Left hindlimb (tissue), 1 donor: ENCODE data around the gene GLG1.
"Not testable (repeated sequence)": the region's sequence is repeated elsewhere in the genome, so short reads cannot be mapped to it uniquely, and the experiment has no call there.

Source experiments
- DNase-seq: peaks from one replicate; pipeline ENCODE4 v3.0.0-alpha.2; 2018

The GLG1 gene

DNA sequence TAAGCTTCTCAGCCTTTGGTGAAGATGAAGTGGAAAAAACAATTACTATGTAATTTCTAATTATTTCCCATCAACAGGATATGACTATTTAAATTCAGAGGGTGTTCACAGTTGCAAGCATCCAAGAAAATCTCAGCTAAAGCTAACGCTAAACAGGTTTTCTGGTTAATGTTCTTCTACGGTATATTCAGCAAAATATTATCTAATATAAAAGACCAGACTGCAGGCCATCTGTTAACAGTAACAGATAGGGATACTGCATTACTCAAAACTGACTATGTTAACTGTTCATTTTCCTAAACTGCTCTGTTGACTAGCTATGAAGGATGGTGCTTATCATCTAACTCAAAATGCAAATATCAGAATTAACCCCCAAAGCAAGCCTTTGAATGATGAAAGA lies 32.8 kb downstream of the GLG1 start:
- DNase-seq = no peak

DNA sequence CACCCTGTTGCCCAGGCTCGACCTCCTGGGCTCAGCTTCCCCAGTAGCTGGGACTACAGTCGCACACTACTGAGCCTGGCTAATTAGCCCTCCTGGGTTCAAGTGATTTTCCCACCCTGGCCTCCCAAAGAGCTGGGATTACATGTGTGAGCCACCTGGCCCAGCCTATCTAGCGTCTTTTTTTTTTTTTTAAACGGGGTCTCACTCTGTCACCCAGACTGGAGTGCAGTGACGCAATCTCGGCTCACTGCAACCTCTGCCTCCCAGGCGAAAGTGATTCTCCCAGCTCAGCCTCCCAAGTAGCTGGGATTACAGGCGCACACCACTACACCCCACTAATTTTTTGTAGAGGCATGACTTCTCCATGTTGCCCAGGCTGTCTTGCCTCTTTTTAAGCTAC lies 33.3 kb downstream of the GLG1 start:
- DNase-seq = no peak

DNA sequence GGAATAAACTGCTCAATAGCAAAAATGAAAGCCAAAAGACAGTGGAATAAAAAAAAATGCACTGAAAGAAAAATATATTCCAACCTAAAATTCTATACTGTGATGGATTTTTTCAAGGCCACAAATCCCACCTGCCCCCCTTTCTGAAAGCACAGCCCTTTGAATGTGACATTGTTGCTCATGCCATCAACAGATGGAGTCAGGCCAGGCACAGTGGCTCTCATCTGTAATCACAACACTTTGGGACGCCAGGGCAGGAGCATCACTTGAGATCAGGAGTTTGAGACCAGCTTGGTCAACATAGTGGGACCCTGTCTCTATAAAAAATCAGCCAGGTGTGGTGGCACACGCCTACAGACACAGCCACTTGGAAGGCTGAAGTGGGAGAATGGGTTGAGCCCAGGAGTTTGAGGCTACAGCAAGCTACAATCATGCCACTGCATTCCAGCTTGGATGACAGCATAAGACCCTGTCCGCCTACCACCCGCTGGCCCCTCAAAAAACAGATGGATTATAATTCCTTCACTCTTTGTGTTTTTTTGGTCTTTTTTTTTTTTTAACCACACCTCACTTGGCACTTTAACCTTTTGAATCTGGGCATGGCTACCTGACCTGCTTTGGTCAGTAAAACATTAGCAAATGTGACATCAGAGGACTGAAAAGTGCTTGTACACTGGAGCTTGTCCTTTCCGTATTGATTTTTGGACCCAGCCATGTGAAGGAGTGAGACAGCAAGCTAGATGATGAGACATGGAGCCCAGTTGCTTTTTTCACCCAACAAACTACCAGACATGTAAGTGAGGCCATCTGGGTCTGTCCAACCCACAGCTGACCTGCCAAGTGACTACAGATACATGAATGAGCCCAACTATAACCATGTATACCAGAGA lies 36.3 kb downstream of the GLG1 start:
- no peak for DNase-seq

DNA sequence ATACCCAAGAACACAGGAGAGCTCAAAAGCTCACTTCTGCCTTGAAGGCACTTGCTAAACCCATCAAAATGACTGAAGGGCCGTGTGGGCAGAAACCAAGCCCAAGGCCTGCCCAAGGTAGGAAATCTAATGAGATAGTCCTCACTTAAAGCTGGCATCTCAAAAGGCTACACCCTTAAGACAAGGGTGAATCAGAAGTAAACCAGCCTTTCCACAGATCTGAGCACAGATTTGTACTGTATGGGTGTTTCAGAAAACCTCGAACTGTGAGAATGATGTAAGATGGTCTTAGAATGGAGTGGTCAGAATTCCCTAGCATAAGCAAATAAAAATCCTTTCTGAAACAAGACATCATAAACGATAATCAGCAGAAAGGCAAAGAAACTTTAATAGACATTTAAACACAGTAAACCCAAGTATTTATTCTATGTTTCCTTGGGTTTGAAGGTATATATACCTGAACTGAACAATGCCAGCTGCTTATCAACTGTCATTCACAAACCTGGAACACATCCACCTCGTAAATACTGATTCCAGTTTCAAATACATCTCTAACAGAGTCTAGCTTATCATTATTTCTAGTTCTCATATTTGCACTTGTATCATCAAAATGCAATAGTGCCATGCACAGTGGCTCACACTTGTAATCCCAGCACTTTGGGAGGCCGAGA lies 37.8 kb downstream of the GLG1 start:
- DNase-seq = no peak

DNA sequence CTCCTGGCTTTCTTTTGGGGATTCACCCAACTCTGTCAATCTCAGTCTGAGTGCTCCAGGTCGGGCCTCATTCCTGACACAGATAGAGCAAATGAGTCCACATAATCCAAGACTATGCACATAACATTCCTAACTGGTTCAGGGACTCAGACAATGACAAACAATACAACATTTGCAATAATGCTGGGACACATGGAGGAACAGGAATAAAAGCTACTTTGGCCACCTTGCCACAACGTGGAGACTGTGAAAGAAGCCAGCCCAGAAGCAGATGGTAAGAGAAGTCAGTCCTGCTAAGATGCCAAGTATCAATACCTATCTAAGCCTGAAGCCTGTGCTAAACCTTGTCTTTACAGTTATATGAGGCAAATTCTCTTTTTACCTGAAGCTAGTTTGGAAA lies 39.0 kb downstream of the GLG1 start:
- DNase-seq = no peak

DNA sequence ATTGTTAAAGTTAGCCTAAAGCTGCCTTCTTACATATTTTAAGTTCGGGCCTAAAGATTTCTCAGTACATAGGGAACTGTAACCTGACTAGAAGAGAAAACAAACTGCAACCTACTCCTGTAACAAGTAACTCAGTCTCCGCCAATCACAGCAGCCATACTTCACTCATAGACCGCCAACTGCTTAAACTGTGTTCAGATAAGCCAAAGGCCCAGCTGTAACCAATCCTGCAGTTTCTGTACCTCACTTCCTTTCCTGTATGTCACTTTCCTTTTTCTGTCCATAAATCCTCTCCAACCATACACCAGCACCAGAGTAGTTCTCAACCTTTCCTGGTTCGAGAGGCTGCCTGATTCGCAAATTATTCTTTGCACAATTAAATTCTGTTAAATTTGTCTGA lies 41.5 kb downstream of the GLG1 start:
- DNase-seq = no peak

DNA sequence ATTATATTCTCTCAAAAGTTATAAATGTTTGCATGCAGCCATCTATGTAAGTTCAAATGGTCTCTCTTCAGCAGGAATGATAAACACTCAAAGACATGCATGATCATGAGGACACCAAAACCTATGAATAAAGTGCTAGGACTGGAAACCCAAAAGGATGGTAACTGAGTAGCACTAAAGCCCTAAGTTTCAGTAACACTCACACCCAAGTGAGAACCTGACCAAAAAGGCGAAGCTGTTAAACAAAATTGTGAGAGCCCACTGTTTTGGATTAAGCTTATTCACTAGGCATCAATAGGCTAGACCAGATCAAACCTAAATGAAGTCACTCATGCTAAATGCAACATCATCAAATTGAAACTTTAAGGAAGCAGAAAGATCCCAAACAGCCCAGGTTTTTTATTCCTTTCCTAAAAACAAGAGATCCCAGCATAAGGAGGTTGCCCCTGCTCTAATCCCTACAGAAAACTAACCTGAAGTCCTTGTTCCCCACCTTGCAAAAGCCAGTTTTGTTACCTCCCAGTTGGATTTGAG lies 42.4 kb downstream of the GLG1 start:
- DNase-seq = no peak

DNA sequence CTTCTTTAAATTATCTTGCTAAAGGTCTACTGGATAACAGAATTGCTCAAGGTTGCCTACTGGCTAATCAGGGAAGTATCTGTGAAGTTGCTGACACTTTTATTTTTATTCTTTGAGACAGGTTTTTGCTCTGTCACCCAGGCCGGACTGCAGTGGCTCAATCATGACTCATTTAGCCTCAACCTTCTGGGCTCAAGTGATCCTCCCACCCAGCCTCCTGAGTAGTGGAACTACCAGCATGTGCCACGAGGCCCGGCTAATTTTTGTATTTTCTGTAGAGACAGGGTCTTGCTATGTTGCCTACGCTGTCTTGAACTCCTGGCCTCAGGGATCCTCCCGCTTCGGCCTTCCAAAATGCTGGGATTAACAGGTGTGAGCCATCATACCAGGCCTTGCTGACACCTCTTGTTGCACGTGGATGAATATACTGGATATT lies 43.1 kb downstream of the GLG1 start:
- no peak for DNase-seq

DNA sequence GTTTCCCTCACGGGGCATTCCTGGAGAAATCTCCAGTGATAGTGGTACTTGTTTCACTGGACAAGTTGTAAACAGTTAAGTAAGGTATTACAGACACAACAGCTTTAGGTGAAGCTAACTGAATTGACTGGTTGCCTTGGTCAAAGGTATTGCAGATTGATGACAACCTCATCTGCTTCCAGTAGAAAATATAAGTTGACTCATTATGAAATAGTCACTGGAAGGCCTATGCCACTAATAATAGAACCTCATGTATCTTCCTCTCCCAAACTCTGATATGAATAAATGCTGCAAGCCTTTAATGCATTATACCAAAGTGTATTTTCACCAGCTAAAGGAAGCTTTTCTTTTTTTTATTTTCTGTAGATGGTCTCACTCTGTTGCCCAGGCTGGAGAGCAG lies 44.8 kb downstream of the GLG1 start:
- DNase-seq = no peak

DNA sequence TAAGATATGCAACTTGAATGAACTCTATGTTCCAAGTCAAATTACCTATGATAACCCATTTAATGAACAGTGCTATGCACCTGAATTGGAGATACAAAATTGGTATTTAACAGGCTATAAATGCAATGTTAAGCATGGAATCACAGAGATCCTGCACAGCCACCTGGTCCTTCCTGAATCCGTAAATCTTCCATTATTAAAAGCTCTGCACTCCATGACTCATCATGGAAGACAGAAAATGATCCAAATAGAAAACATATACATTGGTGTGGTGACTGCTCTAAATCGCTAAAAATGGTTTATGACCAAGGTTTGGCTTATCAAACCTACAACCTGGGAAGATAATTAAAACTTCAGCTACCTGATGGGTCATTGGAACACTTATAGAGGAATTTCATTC lies 45.3 kb downstream of the GLG1 start:
- DNase-seq = no peak

DNA sequence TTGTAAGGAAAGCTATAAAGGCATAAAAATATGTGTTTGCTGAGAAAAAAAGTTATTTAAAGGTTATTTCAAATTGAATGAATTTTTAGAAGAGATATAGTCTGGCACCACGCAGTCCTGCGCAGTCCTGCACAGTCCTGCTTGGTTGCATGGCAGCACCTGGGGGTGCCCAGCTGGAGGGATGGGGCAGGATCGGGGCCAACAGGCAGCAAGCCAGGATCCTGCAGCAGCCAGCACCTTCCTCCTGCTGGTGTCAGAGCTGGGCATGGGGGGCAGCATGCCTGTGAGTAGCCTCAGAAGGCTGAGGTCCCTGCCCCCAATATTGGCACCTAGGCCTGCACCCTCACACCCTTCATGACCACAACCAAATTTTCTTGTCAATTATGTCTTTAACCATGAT lies 46.0 kb downstream of the GLG1 start:
- no peak for DNase-seq

DNA sequence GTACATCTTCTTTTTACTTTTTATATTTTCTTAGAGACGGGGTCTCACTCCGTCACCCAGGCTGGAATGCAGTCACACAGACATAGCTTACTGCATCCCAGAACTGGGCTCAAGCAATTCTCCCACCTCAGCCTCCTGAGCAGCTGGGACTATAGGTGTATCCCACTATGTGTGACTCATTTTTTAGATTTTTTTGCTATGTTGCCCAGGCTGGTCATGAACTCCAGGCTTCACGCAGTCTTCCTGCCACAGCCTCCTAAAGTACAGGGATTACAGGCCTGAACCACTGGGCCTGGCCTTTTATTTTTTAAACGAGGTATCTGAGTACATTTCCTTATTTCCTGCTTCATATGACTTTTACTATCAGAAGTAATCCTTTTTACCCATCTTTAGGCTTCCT lies 48.0 kb downstream of the GLG1 start:
- DNase-seq = no peak

DNA sequence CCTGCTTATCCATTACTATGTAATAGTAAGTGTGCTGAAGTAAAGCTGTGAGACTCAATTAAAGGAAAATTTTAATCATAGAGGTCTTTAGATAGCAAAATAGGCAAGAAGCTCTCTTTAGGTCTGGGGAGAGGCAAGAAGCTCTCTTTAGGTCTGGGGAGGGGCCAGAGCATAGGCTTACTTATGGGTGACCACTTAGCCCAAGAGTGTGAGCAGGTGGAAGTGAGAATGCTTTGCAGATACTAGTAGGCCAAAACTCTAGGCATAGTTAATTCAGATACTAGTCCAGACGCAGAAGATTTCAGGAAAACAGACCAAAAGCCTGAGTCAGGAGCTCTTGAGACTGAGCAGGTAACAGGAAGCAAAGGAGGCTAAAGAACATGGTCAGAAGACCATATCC lies 49.6 kb downstream of the GLG1 start:
- DNase-seq = no peak

DNA sequence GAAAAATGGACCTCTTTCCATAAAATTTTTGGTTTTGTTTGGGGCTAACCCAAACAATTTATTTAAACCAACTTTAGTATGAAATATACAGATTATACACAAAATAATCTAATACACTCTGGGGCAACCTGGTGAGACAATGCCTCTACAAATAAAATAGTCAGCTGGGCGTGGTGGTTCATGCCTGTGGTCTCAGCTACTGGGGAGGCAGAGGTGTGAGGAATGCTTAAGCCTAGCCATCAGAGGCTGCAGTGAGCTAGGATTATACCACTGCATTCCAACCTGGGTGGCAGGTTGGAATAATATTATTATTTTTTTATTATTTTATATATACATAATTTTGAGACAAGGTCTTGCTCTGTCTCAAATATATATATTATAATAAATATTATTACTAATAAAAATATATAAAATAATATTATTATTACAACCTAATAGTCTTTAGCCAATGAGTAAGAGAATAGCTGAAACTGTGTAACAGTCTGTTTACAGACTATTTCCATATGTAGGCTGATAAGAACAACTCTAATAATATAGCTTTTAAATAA lies 50.5 kb downstream of the GLG1 start:
- no peak for DNase-seq

DNA sequence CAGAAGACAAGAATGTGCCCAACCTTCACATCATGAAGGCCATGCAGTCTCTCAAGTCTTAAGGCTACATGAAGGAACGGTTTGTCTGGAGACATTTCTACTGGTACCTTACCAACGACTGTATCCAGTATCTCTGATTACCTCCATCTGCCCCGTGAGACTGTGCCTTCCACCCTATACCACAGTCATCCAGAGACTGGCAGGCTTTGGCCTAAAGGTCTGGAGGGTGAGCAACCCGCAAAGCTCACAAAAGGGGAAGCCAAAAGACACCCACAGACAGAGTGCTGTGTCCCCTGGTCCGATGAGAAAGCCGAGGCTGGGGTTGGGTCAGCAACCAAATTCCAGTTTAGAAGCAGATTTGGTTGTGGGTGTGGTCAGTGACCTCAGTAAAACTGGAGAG lies 54.6 kb downstream of the GLG1 start:
- not testable (repeated sequence) for DNase-seq

DNA sequence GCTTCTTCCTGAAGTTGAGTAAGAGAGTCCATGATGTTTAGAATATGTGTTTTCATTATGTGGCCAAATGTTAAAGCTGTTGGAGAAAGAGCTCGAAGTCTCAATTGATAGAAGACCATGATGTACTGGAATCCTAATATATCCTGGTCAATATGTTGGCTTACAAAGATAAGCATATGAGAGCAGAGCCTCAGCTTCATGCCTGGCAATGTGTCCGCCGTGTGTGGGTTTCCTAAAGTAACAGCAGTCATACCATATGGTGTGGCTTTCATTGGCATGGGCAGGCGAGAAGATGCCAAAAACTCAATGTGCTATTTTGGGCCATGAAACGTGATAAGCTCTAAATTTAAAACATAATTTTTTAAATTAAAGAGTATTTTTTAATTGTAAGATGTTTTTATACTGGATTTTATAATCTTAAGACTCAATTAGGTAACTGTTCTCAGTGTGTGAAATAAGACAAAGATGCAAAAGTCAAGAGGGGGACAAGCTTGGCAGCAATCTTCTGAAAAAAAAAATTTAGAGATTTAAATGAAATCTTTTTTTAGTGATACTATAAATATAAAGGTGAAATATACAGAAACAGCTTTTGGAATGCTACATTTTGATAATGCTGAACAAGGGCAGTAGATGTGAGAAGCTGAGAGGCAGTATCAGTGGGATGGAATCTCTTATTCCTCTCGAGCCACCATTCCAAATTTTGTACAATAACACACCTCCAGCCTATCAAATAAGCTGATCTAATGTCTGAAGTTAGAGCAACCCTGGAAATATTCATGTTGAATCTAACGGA lies 56.5 kb downstream of the GLG1 start:
- not testable (repeated sequence) for DNase-seq

DNA sequence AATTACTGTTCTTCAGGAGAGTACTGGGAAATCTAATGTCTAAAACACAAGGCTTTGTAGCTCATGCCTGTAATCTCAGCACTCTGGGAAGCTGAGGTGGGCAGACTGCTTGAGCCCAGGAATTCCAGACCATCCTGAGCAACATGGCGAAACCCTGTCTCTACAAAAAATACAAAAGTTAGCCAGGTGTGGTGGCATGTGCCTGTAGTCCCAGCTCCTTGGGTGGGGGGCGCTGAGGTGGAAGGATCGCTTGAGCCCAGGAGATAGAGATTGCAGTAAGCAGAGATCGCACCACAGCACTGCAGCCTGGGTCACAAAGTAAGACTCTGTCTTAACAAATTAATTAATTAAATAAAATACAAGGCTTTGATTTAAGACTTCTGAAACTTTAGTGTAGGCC lies 60.8 kb downstream of the GLG1 start:
- DNase-seq = not testable (repeated sequence)

DNA sequence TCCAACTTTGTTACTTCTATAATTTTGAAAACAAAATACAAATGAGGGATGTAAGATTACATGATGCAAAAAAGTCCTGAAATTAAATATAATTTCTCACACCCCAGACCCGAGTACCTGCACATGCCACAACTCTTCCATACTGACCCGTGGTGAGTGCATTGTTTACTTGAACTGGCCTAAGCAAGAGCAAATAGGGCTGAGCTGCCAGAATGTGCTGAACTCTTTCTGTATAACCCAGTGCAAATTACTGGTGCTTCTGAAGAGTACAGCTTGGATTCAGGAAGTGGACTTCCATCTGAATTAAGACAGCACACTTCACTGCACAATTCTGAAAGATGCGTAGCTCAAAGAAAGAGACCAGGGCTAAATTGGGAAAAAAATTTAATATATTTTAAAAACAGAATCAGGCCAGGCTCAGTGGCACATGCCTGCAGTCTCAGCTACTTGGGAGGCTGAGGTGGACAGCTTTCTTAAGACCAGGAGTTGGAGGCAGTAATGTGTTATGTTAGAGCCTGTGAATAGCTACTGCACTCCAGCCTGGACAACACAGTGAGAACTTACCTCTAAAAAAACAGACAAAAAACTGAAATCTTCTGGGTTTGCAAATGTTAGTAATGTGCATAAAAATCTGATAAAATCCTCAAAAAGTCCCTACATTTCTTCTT lies 63.9 kb downstream of the GLG1 start:
- not testable (repeated sequence) for DNase-seq

DNA sequence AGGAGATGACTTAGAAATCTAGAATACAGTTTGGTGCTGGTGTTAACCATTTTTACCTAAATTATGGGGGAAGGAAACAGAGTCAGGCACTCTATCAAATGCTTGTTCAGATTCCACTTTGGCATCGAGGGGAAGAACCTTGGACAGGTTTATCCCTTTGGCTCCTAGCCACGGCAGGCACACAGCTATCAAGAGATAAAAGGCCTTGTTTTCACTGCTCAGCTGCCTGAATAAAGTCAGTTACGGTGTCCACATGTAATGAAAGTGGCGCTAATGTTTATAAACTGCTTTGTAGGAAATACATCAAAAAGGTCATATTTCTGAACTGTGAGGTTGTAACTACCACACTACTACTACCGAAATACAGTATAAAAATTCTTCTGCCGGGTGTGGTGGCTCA lies 66.3 kb downstream of the GLG1 start:
- DNase-seq = not testable (repeated sequence)

DNA sequence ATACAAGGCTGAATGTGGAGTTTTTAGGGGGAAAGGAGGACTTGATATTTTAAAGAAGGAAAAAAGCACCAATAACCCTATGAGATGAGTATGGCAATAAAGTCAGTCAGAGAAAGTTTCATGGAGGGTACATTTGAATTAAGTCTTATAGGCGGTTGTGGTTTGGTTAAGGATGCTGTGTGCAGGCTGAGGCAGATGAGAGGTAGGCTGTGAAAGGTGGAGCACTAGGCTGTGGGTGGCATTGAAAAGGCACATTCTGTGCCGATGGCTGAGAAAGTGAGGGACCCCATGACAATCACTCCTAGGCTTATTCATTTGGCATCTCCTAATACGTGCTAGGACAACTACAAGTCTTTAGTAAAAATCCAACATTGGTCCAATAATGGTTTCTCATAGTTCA lies 68.1 kb downstream of the GLG1 start:
- not testable (repeated sequence) for DNase-seq

DNA sequence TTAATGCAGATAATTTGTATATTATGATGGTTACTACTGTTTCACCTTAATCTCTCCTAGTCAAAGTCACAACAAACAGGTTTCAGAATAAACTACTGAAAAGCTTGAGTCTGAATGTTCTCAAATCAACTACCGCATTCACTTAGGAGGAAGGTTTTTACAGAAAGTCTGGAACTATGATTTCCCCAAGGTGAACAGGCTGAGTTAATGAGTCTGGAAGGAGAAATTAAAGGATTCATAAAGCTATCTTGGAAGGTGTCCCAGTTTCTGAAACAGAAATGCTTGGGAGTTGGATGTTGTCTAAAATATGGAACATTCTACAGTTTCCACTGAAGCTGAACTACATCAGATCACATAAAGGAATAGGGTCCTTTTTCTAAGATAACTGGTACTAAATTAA lies 69.2 kb downstream of the GLG1 start:
- DNase-seq = not testable (repeated sequence)

DNA sequence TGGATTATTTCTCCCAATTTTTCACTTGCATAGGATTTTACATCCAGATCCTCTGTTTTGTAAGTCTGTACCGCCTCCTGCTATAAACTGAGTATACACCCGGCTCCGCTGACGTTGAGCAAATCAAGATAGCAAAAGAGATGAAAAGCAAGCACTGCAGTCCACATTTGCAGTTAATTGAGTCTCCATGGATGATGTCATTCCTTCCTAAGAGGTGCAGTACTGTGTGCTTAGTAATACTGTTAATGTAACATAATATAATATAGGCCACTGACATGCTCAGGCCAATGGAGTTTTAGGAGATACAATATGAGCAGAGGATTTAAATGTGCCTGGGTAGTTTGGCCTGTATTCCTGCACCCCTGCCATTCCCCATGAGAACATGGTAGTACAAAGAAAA lies 72.3 kb downstream of the GLG1 start:
- DNase-seq = not testable (repeated sequence)
